Measurements from ENCODE around the gene NINJ1.
"Not testable (repeated sequence)": the region's sequence is repeated elsewhere in the genome, so short reads cannot be mapped to it uniquely, and the experiment has no call there.

Gene NINJ1

GRCh38 chr9:93119953-93120845, 13.9 kb downstream of the NINJ1 start:
- in situ Hi-C loops (cut with MboI; ENCODE audit: low sequenced_read_pairs, unreplicated experiment): no loop called here
- peak; percentile 24 for TF ChIP-seq CTCF (IDR thresholded peaks at IDR 0.05; ENCODE audit: borderline replicate concordance, control extremely low read depth, extremely low read depth, insufficient read depth, missing control alignments)
- peak; percentile 88 for DNase-seq (ENCODE audit: low spot score)

GRCh38 chr9:93119703-93119952, 14.4 kb downstream of the NINJ1 start:
- in situ Hi-C loops (cut with MboI; ENCODE audit: low sequenced_read_pairs, unreplicated experiment): no loop called here

GRCh38 chr9:93118863-93119702, 15.0 kb downstream of the NINJ1 start:
- in situ Hi-C loops (cut with MboI; ENCODE audit: low sequenced_read_pairs, unreplicated experiment): no loop called here
- DNase-seq (ENCODE audit: low spot score): no peak
- TF ChIP-seq CTCF (IDR thresholded peaks at IDR 0.05; ENCODE audit: borderline replicate concordance, control extremely low read depth, extremely low read depth, insufficient read depth, missing control alignments): no peak

More at GRCh38 chr9:93119703-93119952, 14.4 kb downstream of the NINJ1 start:
- no peak for DNase-seq (ENCODE audit: low spot score)
- TF ChIP-seq CTCF (IDR thresholded peaks at IDR 0.05; ENCODE audit: borderline replicate concordance, control extremely low read depth, extremely low read depth, insufficient read depth, missing control alignments): no peak

GRCh38 chr9:93117924-93118862, 15.9 kb downstream of the NINJ1 start:
- TF ChIP-seq CTCF (IDR thresholded peaks at IDR 0.05; ENCODE audit: borderline replicate concordance, control extremely low read depth, extremely low read depth, insufficient read depth, missing control alignments): no peak
- in situ Hi-C loops (cut with MboI; ENCODE audit: low sequenced_read_pairs, unreplicated experiment): no loop called here
- no peak for DNase-seq (ENCODE audit: low spot score)

- DNase-seq (ENCODE audit: low spot score); in situ Hi-C loops (cut with MboI; ENCODE audit: low sequenced_read_pairs, unreplicated experiment): not testable (repeated sequence)
These were observed 16.5 kb downstream of the NINJ1 start for GRCh38 chr9:93117521-93117920.

- no peak for TF ChIP-seq CTCF (IDR thresholded peaks at IDR 0.05; ENCODE audit: borderline replicate concordance, control extremely low read depth, extremely low read depth, insufficient read depth, missing control alignments)
These were observed 17.7 kb downstream of the NINJ1 start for GRCh38 chr9:93116072-93116961.

More at GRCh38 chr9:93116072-93116961, 17.7 kb downstream of the NINJ1 start:
- DNase-seq (ENCODE audit: low spot score): no peak
- in situ Hi-C loops (cut with MboI; ENCODE audit: low sequenced_read_pairs, unreplicated experiment): no loop called here

All from GM13976 (cell line).